CD4-positive, CD25-positive, alpha-beta regulatory T cell (primary cell): ENCODE results near the gene MYDGF. TPM values are rescaled to one million over a fixed set of nuclear protein-coding genes. Genes with fewer than 3 reads are reported as not detected.

Experiments used
- ATAC-seq, 2 donors: fragments of 150-1000 bp; cut with Tn5 transposase; one replicate each; pipeline ENCODE4 v1.10.0; 2021; ENCODE audit warnings: low read depth in 2 of 2, moderate number of reproducible peaks in 2 of 2, moderate library complexity in 1 of 2
- DNase-seq, 3 donors: peaks; one replicate each; pipeline versions ENCODE4 v3.0.0 to v3.0.0-alpha.2; 2012 to 2022; ENCODE audit warnings: mixed read lengths in 1 of 3
- H3K27ac ChIP-seq: one replicate; pipeline ENCODE4 v1.7.0; 2013; ENCODE audit warnings: mild to moderate bottlenecking, low read length; ENCODE audit not compliant: insufficient read depth, poor library complexity, severe bottlenecking
- H3K27me3 ChIP-seq: one replicate; pipeline ENCODE4 v1.7.0; 2013; ENCODE audit warnings: low read length; ENCODE audit not compliant: control insufficient read depth, insufficient read depth
- H3K36me3 ChIP-seq: one replicate; pipeline ENCODE4 v1.7.0; 2013; ENCODE audit warnings: mild to moderate bottlenecking, low read length, moderate library complexity; ENCODE audit not compliant: control insufficient read depth, insufficient read depth
- H3K4me1 ChIP-seq: 2 replicates; pipeline ENCODE4 v1.7.0; 2013; ENCODE audit warnings: mild to moderate bottlenecking, low read length; ENCODE audit not compliant: insufficient read depth, control insufficient read depth, poor library complexity, severe bottlenecking
- H3K4me3 ChIP-seq: one replicate; pipeline ENCODE4 v1.7.0; 2013; ENCODE audit warnings: low read depth, mild to moderate bottlenecking, low read length, moderate library complexity
- H3K9me3 ChIP-seq, 2 experiments: 1 replicate in 1 of 2; 2 replicates in 1 of 2; pipeline ENCODE4 v1.7.0; 2013; ENCODE audit warnings: low read length in 2 of 2, mild to moderate bottlenecking in 1 of 2, moderate library complexity in 1 of 2; ENCODE audit not compliant: control insufficient read depth in 2 of 2
- H3K27ac Mint-ChIP-seq, 3 donors: one replicate each; pipeline ENCODE4 v1.8.0; 2020 to 2022; ENCODE audit warnings: mild to moderate bottlenecking in 3 of 3, mixed read lengths in 3 of 3, moderate library complexity in 2 of 3
- H3K27me3 Mint-ChIP-seq: one replicate; pipeline ENCODE4 v1.8.0; 2022; ENCODE audit warnings: mild to moderate bottlenecking, mixed read lengths
- H3K36me3 Mint-ChIP-seq: one replicate; pipeline ENCODE4 v1.8.0; 2020; ENCODE audit warnings: mixed read lengths
- H3K4me1 Mint-ChIP-seq, 4 donors: one replicate each; pipeline ENCODE4 v1.8.0; 2020 to 2022; ENCODE audit warnings: mixed read lengths in 4 of 4, mild to moderate bottlenecking in 1 of 4
- H3K4me3 Mint-ChIP-seq, 4 donors: one replicate each; pipeline ENCODE4 v1.8.0; 2020 to 2022; ENCODE audit warnings: mild to moderate bottlenecking in 4 of 4, mixed read lengths in 4 of 4, moderate library complexity in 3 of 4
- H3K9me3 Mint-ChIP-seq, 7 donors: one replicate each; pipeline ENCODE4 v1.8.0; 2020 to 2022; ENCODE audit warnings: mixed read lengths in 7 of 7, mild to moderate bottlenecking in 3 of 7, moderate library complexity in 2 of 7
- polyA plus RNA-seq, 4 donors: library from polyadenylated mRNA; unstranded; fragments of 300-500 nt; fragmentation: Illumina TruSeq; gene quantifications; one replicate each; pipeline ENCODE4 v1.2.3, GENCODE V29; 2021
- total RNA-seq: library from RNA; stranded (reverse); gene quantifications from one replicate; pipeline ENCODE4 v1.2.3, GENCODE V29; 2022

The MYDGF gene
- total and polyA plus RNA-seq, 5 donors from 2014 or later: 25.7 to 106 (median 97.8) TPM

DNA sequence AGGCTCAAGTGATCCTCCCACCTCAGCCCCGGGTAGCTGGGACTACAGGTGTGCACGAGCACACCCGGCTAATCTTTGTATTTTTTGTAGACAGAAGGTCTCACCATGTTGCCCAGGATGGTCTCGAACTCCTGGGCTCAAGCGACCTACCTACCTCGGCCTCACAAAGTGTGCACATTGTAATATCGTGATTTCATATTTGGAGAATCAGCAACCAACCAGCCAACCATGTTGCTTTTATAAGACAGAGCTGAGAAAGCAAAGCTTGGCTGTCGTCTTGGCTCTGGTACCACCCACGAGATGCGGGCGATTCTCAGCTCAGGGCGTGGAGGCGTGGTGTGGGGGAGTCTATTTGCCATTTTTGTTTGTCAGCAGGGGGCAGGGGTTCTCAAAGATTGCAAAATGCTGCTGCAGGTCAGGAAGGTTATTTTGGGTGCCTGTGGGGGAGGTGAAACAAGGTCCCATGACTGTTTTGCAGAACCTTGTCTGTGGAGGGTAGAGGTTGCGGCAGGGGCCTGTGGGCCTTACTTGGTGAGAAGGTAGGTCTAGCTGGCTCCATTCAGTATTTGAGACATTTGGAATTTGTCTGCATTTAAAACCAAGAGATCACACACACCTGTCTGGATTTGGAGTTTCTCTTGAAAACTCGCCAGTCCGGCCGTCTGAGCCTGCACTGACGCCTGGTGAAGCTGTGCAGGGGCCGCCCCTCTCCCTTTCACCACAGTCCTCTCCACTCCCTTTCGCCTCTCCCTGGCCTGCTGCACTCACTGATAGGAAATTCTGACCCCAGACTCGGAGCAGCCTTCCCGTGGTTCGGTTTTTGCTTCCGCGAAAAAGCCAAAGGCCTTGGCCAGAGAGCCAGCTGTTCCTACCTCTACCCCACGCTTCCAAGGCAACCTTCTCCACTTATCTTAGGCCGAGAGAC lies 15.4 kb downstream of the MYDGF start:
- Histone ChIP-seq H3K4me3 (no peak overlapping the region), H3K27me3 (no peaks in the 10 kb centered on the region), H3K4me1 (no peaks in the 10 kb centered on the region), H3K27ac (no peak overlapping the region), H3K9me3 (no peaks in the 10 kb centered on the region), H3K36me3 (peaks cover 17% of the 10 kb centered on the region)
- Mint-ChIP-seq H3K27ac (no peak overlapping the region), H3K36me3 (peaks cover 16% of the 10 kb centered on the region), H3K4me1 (peaks cover 0 to 4% (median under 1%) of the 10 kb centered on the region in 4 donors), H3K27me3 (no peaks in the 10 kb centered on the region), H3K4me3 (no peak overlapping the region), H3K9me3 (no peaks in the 10 kb centered on the region)
- DNase-seq: no peak
- no peak for ATAC-seq

DNA sequence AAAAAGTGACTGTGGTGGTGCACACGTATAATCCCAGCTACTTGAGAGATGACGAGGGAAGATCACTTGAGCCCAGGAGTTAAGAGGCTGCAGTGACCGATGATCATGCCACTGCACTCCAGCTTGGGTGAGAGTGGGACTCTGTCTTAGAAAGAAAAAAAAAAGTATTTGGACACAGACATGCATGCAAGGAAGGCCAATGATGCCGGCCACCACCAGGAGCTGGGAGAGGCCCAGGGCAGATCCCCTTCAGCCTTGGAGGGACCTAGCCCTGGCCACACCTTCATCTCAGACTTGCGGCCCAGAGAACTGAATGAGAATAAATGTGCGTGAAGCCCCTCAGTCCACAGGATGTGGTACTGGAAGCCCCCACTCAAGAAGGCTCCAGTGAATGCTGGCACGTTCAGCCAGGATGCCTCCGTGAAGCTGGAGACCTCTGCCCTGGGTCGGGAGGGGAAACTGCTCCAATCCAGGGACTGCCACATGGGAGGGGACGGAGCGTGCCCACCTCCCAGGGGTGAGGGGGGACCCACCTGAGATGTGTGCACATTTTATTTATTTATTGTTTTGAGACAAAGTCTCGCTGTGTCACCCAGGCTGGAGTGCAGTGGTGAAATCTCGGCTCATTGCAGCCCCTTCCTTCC lies 16.2 kb downstream of the MYDGF start:
- H3K4me3 Mint-ChIP-seq: no peak overlapping the region
- Histone ChIP-seq H3K9me3 (no peaks in the 10 kb centered on the region), H3K36me3 (peaks cover 14% of the 10 kb centered on the region), H3K27me3 (no peaks in the 10 kb centered on the region), H3K4me1 (no peaks in the 10 kb centered on the region), H3K4me3 (no peak overlapping the region), H3K27ac (no peak overlapping the region)
- peaks cover 13% of the 10 kb centered on the region for H3K36me3 Mint-ChIP-seq
- H3K27me3 Mint-ChIP-seq: no peaks in the 10 kb centered on the region
- H3K27ac Mint-ChIP-seq: no peak overlapping the region
- no peaks in the 10 kb centered on the region for H3K9me3 Mint-ChIP-seq
- ATAC-seq: no peak
- no peak for DNase-seq
- H3K4me1 Mint-ChIP-seq: peaks cover 0 to 4% (median 2%) of the 10 kb centered on the region in 4 donors

DNA sequence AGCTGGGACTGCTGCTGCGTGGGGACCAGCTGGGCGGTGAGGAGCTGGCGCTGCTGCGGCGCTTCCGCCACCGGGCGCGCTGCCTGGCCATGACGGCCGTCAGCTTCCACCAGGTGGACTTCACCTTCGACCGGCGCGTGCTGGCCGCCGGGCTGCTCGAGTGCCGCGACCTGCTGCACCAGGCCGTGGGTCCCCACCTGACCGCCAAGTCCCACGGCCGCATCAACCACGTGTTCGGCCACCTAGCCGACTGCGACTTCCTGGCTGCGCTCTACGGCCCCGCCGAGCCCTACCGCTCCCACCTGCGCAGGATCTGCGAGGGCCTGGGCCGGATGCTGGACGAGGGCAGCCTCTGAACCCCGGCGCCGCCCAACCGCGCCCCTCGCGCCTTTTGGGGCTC lies 18.1 kb downstream of the MYDGF start:
- H3K9me3 ChIP-seq: no peaks in the 10 kb centered on the region
- Mint-ChIP-seq H3K4me1 (peaks cover 0 to 9% (median 2%) of the 10 kb centered on the region in 4 donors), H3K4me3 (no peak overlapping the region), H3K27ac (no peak overlapping the region), H3K36me3 (peaks cover 13% of the 10 kb centered on the region), H3K27me3 (no peaks in the 10 kb centered on the region), H3K9me3 (no peaks in the 10 kb centered on the region)
- peaks cover 9% of the 10 kb centered on the region for H3K36me3 ChIP-seq
- DNase-seq: no peak
- no peak overlapping the region for H3K27ac ChIP-seq
- no peaks in the 10 kb centered on the region for H3K27me3 ChIP-seq
- no peaks in the 10 kb centered on the region for H3K4me1 ChIP-seq
- ATAC-seq: no peak
- no peak overlapping the region for H3K4me3 ChIP-seq

DNA sequence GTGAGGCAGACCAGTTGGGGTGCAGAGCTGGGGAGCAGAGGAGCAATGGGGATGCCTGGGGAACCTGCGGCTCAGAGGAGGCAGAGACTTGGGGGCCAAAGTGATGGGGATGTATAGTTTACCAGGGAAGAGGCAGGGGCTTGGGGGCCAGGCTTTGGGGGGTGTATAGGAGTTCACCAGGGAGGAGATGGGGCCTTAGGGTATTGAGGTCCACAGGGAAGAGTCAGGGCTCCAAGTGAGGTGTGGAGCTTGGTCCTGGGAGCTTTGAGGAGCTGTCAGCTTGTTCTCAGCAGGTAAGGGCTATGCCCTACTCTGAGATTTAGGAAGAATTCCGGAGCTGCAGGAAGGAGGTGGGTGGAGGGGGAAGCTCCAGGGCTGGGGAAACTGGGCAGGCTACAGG lies 20.0 kb downstream of the MYDGF start:
- Mint-ChIP-seq H3K9me3 (no peaks in the 10 kb centered on the region), H3K27ac (no peak overlapping the region), H3K27me3 (no peaks in the 10 kb centered on the region), H3K36me3 (peaks cover 8% of the 10 kb centered on the region), H3K4me1 (peaks cover 4 to 9% (median 8%) of the 10 kb centered on the region in 4 donors), H3K4me3 (no peak overlapping the region)
- no peak overlapping the region for H3K4me3 ChIP-seq
- H3K9me3 ChIP-seq: no peaks in the 10 kb centered on the region
- DNase-seq (no peak), ATAC-seq (no peak)
- H3K27me3 ChIP-seq: no peaks in the 10 kb centered on the region
- no peaks in the 10 kb centered on the region for H3K4me1 ChIP-seq
- no peak overlapping the region for H3K27ac ChIP-seq
- H3K36me3 ChIP-seq: peaks cover 7% of the 10 kb centered on the region

DNA sequence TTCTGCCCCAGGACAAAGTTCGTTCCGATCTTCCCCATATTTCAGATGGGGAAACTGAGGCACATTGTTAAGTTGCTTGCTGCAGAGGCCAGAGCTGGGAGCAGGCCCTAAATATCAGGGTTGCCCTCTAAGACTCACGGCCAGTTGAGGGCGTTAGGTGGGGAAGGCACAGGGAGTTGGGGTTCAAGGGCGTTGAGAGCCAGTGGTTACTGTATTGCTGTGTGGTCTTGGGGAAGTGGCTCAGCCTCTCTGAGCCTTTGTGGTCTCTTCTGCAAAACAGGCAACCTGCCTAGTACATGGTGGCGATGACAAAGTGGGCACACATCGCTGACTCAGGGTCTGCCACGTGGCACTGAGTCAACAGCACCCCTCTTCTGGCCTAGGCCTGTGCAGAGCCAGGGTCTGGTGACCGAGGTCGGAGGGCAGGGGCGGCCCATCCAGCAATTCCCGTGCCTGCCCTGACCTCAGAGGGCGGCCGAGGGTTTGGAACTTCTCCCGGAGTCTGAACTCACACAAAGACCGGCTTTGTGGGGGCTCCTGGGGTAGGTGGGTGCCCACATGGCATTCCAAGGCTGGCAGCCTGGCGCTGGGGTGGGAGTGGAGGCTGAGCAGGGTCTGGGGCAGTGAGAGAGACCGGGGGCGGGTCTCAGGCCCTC lies 20.6 kb downstream of the MYDGF start:
- Histone ChIP-seq H3K4me1 (no peaks in the 10 kb centered on the region), H3K27ac (no peak overlapping the region), H3K27me3 (no peaks in the 10 kb centered on the region), H3K9me3 (no peaks in the 10 kb centered on the region), H3K36me3 (peaks cover 2% of the 10 kb centered on the region), H3K4me3 (no peak overlapping the region)
- H3K4me3 Mint-ChIP-seq: no peak overlapping the region
- no peak overlapping the region for H3K27ac Mint-ChIP-seq
- H3K4me1 Mint-ChIP-seq: peaks cover 4 to 9% (median 6%) of the 10 kb centered on the region in 4 donors
- no peaks in the 10 kb centered on the region for H3K27me3 Mint-ChIP-seq
- ATAC-seq (no peak), DNase-seq (no peak)
- H3K9me3 Mint-ChIP-seq: no peaks in the 10 kb centered on the region
- peaks cover 1% of the 10 kb centered on the region for H3K36me3 Mint-ChIP-seq

DNA sequence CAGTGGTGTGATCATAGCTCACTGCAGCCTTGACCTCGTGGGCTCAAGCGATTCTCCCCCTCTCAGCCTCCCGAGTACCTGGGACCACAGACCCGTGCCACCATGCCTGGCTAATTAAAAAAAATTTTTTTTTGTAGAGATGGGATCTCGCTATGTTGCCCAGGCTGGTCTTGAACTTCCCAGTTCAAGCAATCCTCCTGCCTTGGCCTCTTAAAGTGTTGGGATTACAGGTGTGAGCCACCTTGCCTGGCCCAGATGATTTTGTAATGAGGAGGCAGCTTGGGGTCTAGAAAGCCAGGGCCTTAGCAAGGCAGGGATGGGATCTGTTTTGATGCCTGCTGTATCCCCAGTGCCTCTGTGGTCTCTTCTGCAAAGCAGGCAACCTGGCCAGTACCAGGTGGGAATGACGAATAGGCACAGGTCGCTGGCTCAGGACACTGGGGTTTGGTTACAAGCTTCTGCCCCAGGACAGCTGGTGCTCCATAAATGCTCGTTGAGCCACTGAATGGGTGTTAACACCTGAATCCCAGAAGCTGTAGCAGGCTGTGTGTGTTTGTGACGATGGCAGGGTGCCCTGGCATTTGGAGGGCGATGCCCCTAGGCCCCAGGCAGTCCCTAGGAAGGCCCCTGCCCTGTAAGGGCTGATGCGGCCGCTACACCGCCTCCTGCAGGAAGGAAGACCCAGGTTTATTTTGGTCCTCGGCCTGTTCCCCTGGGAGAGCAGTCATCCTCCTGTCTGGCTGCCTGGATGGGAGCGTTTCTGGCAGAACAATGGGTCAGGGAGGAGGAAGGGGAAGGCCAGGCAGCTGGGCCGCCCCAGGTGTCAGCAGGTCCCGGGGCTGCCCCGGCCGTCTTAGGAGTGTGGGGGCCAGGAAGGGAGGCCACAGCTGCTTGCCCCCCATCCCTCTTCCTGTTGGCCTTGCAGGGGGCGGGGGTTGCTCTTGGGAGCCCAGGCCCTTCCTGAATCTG lies 22.2 kb downstream of the MYDGF start:
- H3K27me3 ChIP-seq: no peaks in the 10 kb centered on the region
- no peak for ATAC-seq
- Mint-ChIP-seq H3K9me3 (no peaks in the 10 kb centered on the region), H3K27me3 (no peaks in the 10 kb centered on the region), H3K4me1 (peaks cover 3 to 9% (median 7%) of the 10 kb centered on the region in 4 donors), H3K36me3 (no peaks in the 10 kb centered on the region), H3K4me3 (no peak overlapping the region), H3K27ac (no peak overlapping the region)
- H3K9me3 ChIP-seq: no peaks in the 10 kb centered on the region
- H3K27ac ChIP-seq: no peak overlapping the region
- no peak overlapping the region for H3K4me3 ChIP-seq
- no peak for DNase-seq
- no peaks in the 10 kb centered on the region for H3K4me1 ChIP-seq
- H3K36me3 ChIP-seq: peaks cover 2% of the 10 kb centered on the region

DNA sequence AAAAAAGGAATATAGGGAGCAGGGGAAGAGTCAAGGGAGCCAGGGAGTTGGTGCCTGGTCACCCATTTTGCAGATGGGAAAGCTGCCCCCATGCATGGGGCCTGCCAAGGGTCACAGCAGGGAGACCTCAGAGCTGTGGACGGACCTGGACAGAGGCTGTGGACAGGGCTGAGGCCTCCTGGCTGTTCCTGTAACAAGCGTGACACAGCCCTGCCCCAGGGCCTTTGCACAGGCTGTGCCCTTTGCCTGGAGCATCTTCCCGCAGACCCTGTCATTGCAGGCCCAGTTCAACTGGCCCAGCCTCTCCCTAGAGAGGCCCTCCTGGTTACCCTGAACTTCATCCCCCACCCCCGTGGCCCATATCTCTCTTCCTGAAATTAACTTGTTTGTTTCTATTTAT lies 24.4 kb downstream of the MYDGF start:
- H3K4me3 Mint-ChIP-seq: no peak overlapping the region
- H3K4me1 Mint-ChIP-seq: peaks cover 3 to 25% (median 9%) of the 10 kb centered on the region in 4 donors
- Histone ChIP-seq H3K4me3 (no peak overlapping the region), H3K4me1 (peaks cover 11% of the 10 kb centered on the region), H3K9me3 (no peaks in the 10 kb centered on the region), H3K36me3 (no peaks in the 10 kb centered on the region), H3K27ac (no peak overlapping the region), H3K27me3 (no peaks in the 10 kb centered on the region)
- ATAC-seq (no peak), DNase-seq (no peak)
- H3K27me3 Mint-ChIP-seq: no peaks in the 10 kb centered on the region
- no peaks in the 10 kb centered on the region for H3K36me3 Mint-ChIP-seq
- H3K9me3 Mint-ChIP-seq: peaks cover 0 to 2% (median 0%) of the 10 kb centered on the region in 7 donors
- peak overlapping the region in 1 of 3 donors; percentile 43 for H3K27ac Mint-ChIP-seq
